Astrocyte of the spinal cord (primary cell): ENCODE results near the gene TNK2.

Experiments
- DNase-seq: peaks from one replicate; pipeline ENCODE4 v3.0.0; 2011; ENCODE audit warnings: low read depth, low spot score
- H3K4me3 ChIP-seq: 2 replicates; pipeline ENCODE4 v1.5.1; 2011; ENCODE audit warnings: low read depth, mild to moderate bottlenecking, low read length, moderate library complexity
- in situ Hi-C: cut with HindIII; loops from 2 replicates; pipeline ENCODE4 v1.10.0; 2017; ENCODE audit warnings: low sequenced_read_pairs
- TF ChIP-seq, protein P1 (sequence below): IDR thresholded peaks from 2 replicates; pipeline ENCODE4 v1.5.1; 2012; ENCODE audit warnings: low read depth, mild to moderate bottlenecking, low read length, inconsistent platforms

Gene TNK2

DNA sequence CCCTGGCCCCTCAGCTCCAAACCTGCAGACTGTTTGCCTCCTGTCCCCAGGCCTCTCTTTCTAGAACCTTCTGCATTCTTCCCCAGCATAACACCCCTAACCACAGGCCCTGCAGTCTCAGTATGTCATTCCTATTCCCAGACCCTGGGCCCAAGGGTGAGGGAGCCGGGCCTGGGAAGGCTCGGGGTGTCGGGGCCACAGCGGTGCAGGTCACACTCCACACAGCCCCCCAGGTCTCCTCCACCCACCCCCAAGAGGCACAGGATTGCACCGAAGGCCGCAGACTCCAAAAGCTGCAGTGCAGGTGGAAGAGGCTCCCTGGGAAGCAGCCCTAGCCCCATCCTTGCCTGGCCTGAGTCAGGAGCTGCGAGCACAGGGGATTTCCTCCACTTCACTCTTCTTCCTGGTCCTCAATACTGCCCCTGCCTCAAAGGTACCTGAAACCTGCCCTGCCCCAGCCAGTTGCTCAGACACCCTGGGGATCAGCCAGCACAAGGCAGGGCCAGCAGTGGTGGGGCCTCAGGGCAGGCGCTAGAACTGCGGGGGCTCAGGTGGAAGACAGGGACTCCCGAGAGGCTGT lies 31.1 kb downstream of the TNK2 start:
- in situ Hi-C loops = no loop called here
- TF ChIP-seq, protein P1, sequence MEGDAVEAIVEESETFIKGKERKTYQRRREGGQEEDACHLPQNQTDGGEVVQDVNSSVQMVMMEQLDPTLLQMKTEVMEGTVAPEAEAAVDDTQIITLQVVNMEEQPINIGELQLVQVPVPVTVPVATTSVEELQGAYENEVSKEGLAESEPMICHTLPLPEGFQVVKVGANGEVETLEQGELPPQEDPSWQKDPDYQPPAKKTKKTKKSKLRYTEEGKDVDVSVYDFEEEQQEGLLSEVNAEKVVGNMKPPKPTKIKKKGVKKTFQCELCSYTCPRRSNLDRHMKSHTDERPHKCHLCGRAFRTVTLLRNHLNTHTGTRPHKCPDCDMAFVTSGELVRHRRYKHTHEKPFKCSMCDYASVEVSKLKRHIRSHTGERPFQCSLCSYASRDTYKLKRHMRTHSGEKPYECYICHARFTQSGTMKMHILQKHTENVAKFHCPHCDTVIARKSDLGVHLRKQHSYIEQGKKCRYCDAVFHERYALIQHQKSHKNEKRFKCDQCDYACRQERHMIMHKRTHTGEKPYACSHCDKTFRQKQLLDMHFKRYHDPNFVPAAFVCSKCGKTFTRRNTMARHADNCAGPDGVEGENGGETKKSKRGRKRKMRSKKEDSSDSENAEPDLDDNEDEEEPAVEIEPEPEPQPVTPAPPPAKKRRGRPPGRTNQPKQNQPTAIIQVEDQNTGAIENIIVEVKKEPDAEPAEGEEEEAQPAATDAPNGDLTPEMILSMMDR = no peak
- no peak overlapping the region for H3K4me3 ChIP-seq
- DNase-seq = no peak

DNA sequence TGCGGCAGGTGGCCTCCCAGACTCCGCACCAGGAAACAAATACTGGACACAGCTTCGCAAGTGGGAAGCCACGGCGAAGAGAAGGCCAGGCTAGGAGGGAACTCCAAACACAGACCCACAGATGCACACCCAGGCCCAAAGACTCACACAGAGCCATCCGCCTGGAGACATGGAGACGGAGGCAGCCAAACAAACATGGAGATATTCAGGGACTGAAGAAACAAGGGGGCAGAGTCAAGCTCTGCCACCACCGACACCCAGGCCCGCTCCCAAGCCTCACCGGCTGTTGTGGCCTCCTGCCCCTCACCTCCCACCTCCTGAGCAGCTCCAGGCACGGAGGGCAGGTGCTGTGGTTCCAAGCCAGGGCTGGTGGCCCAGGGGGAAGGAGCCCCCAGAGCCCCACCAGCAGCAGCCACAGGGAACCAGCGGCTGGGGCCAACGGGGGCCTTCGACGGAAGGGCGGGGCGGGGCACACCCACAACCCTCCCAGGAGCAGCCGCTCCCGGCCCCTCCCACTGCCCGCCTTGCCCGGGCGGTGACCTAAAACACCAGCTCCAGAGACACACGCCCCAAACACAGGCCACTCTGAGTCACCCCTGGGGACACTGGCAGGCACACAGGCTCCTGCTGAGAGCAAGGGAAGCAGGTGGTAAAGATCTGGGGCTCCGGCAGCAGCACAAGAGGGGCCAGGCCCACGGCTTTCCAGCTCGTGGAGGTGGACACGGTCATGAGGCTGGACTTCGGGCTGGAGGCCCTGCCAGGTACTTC lies 31.9 kb downstream of the TNK2 start:
- no peak overlapping the region for H3K4me3 ChIP-seq
- TF ChIP-seq, protein P1 = no peak
- no peak for DNase-seq
- in situ Hi-C loops = no loop called here

DNA sequence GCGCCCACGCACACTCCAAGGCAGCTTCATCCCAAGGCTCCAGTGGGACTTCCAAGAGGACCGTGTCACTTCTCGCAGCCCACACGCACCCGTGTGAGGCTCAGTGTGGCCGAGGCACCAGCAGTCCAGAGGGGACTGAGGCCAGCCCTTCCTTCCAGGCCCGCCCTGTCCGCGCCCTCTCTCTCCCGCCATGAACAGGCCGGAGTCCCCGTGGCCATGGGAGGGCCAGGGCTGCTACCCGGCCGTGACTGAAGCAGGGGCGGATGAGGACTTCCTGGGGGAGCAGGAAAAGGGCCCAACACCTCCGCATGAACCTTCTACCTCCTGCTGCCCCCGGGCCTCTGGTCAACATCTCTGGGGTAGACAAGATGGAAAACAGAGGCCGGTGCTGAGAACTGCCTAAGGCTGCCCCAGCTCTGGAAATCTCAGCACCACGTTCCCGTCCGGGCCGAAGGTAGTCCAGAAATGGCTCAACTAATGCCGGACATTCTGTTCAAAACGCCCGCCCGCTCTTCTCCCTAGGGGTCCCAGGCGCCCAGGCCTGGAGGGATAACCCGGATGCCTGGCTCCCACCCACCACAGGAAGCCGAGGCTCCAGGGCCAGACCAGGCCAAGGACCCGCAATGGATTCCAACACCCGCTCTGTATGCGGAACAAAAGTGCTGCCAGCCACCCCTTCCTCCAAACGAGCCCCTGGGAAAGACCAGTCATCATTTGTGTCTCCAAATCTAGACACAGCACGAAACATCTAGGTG lies 32.7 kb downstream of the TNK2 start:
- in situ Hi-C loops = no loop called here
- no peak for DNase-seq
- TF ChIP-seq, protein P1 = no peak
- no peak overlapping the region for H3K4me3 ChIP-seq

DNA sequence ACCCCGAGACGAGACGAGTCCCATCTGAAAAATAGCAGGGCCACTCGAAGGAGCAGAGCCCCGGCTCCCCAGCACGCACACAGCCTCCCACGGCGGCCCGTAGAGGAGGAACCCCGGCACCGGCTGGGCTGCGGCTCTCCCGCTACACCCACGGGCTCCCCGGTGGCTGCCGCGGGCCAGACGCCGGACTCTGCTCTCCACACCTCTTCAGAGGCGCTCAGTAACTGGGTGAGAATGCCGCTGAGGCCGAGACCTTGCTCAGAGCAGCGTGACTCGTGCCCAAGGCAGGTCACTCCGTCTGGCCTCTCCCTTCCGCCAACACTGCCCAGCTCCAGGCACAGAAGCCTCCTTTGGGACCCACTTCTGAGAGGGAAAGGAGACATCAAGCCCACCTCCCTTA lies 34.4 kb downstream of the TNK2 start:
- TF ChIP-seq, protein P1 = no peak
- H3K4me3 ChIP-seq = no peak overlapping the region
- peak; percentile 26 for DNase-seq
- in situ Hi-C loops = no loop called here

DNA sequence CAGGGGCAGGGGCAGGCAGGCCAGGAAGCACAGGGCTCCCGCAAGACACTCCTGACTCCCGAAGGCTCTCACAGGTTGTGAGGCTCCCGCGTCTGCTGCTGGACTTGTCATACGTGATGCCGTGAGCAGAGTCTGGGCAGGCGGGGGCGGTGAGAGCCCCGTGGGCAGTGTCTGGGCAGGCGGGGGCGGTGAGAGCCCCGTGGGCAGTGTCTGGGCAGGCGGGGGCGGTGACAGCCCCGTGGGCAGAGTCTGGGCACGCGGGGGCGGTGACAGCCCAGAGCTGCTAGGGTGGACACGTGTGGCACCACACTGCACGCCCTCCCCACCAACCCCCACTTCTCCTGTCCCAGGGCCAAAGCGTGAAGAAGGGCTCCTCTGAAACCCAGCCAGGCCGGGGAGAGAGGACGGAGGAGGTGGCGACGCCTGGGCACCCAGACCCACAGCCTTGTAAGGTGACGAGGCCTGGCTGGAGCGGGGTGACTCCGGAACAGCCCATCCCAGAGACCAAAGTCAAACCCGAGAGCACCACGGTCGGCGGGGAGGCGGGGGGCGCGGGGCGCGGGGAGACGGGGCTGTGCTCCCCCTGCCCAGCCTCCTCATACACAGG lies 35.0 kb downstream of the TNK2 start:
- no peak for DNase-seq
- in situ Hi-C loops = no loop called here
- no peak overlapping the region for H3K4me3 ChIP-seq
- TF ChIP-seq, protein P1 = no peak

DNA sequence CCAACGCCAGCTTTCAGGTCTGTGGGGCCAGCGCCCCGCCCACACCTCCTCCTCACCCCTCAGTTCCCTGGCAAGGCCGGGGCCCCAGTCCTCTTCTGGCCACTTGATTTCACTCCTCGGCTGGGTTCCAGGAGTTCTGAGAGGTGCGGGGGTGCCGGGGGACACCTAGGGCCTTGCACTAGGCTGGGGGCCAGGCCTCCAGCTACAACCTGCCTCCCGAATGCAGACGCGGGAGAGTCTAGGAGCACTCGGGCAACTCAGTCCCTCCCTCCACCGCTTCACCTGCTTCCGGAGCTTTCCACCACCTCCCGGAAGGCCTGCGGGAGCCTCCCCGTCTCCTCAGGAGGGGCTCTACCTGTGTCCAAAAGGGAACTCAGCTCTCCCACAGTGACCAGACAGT lies 35.6 kb downstream of the TNK2 start:
- in situ Hi-C loops = no loop called here
- TF ChIP-seq, protein P1 = no peak
- no peak for DNase-seq
- H3K4me3 ChIP-seq = no peak overlapping the region
